Liver (tissue), 9 donors: ENCODE data around the gene PRTFDC1. TPM values are rescaled to one million over a fixed set of nuclear protein-coding genes. Genes with fewer than 3 reads are reported as not detected.
"Not testable (repeated sequence)": the region's sequence is repeated elsewhere in the genome, so short reads cannot be mapped to it uniquely, and the experiment has no call there.

Source experiments
- DNase-seq: peaks from one replicate; pipeline ENCODE4 v3.0.0-alpha.2; 2017; ENCODE audit warnings: low spot score
- H3K27ac ChIP-seq, 2 donors: one replicate each; pipeline ENCODE4 v1.7.0; 2013; ENCODE audit warnings: inconsistent platforms in 2 of 2, low read length in 2 of 2, control low read depth in 1 of 2, low read depth in 1 of 2, mild to moderate bottlenecking in 1 of 2
- H3K27me3 ChIP-seq, 4 donors: one replicate each; pipeline versions ENCODE4 v1.6.1 to v1.7.0; 2013; ENCODE audit warnings: low read length in 3 of 4, inconsistent platforms in 1 of 4, mild to moderate bottlenecking in 1 of 4, moderate library complexity in 1 of 4; ENCODE audit not compliant: control insufficient read depth in 4 of 4, insufficient read depth in 4 of 4
- H3K36me3 ChIP-seq, 4 donors: one replicate each; pipeline versions ENCODE4 v1.6.1 to v1.7.0; 2013; ENCODE audit warnings: low read length in 3 of 4, mild to moderate bottlenecking in 3 of 4, low read depth in 1 of 4, moderate library complexity in 1 of 4; ENCODE audit not compliant: control insufficient read depth in 4 of 4, insufficient read depth in 3 of 4
- H3K4me1 ChIP-seq, 4 donors: one replicate each; pipeline versions ENCODE4 v1.6.1 to v1.7.0; 2013; ENCODE audit warnings: low read length in 3 of 4, mild to moderate bottlenecking in 3 of 4, moderate library complexity in 1 of 4; ENCODE audit not compliant: control insufficient read depth in 4 of 4, insufficient read depth in 4 of 4
- H3K4me3 ChIP-seq, 3 donors: one replicate each; pipeline versions ENCODE4 v1.6.1 to v1.7.0; 2013; ENCODE audit warnings: low read length in 3 of 3, control low read depth in 1 of 3, low read depth in 1 of 3, mild to moderate bottlenecking in 1 of 3
- H3K9ac ChIP-seq, 2 donors: one replicate each; pipeline ENCODE4 v1.7.0; 2013; ENCODE audit warnings: low read length in 2 of 2, mild to moderate bottlenecking in 2 of 2, moderate library complexity in 2 of 2, control low read depth in 1 of 2, low read depth in 1 of 2
- H3K9me3 ChIP-seq, 4 donors: one replicate each; pipeline versions ENCODE4 v1.6.1 to v1.7.0; 2013; ENCODE audit warnings: low read length in 3 of 4; ENCODE audit not compliant: control insufficient read depth in 4 of 4
- CTCF ChIP-seq: fragments of 150-350 bp; IDR thresholded peaks from 2 replicates; pipeline ENCODE4 v1.5.1; 2017; ENCODE audit warnings: improper control_type of control experiment, low read depth, low read length; ENCODE audit not compliant: missing input control
- EGR1 ChIP-seq, 2 donors: IDR thresholded peaks; 2 replicates each; pipeline ENCODE4 v1.6.1; 2016 to 2018; ENCODE audit warnings: antibody characterized with exemption in 2 of 2, low read depth in 2 of 2
- FOXA1 ChIP-seq: IDR thresholded peaks from 2 replicates; pipeline ENCODE4 v1.6.1; 2016; ENCODE audit warnings: antibody characterized with exemption
- FOXA2 ChIP-seq: IDR thresholded peaks from 2 replicates; pipeline ENCODE4 v1.6.1; 2016; ENCODE audit warnings: antibody characterized with exemption
- GABPA ChIP-seq, 2 donors: IDR thresholded peaks in 1 of 2; conservative IDR thresholded peaks in 1 of 2; 2 replicates each; pipeline ENCODE4 v1.6.1; 2016; ENCODE audit warnings: antibody characterized with exemption in 2 of 2, mild to moderate bottlenecking in 1 of 2, moderate library complexity in 1 of 2
- HNF4A ChIP-seq, 2 donors: conservative IDR thresholded peaks; 2 replicates each; pipeline ENCODE4 v1.6.1; 2016; ENCODE audit warnings: antibody characterized with exemption in 2 of 2, mild to moderate bottlenecking in 2 of 2
- HNF4G ChIP-seq: IDR thresholded peaks from 2 replicates; pipeline ENCODE4 v1.6.1; 2016; ENCODE audit warnings: antibody characterized with exemption
- JUND ChIP-seq, 2 donors: IDR thresholded peaks; 2 replicates each; pipeline ENCODE4 v1.6.1; 2016; ENCODE audit warnings: antibody characterized with exemption in 2 of 2
- NR2F2 ChIP-seq: IDR thresholded peaks from 2 replicates; pipeline ENCODE4 v1.6.1; 2016; ENCODE audit warnings: antibody characterized with exemption
- RAD21 ChIP-seq, 2 donors: IDR thresholded peaks; 2 replicates each; pipeline ENCODE4 v1.6.1; 2016; ENCODE audit warnings: antibody characterized with exemption in 2 of 2, mild to moderate bottlenecking in 2 of 2
- REST ChIP-seq: IDR thresholded peaks from 2 replicates; pipeline ENCODE4 v1.6.1; 2016; ENCODE audit warnings: antibody characterized with exemption, mild to moderate bottlenecking
- RXRA ChIP-seq, 2 donors: IDR thresholded peaks; 2 replicates each; pipeline ENCODE4 v1.6.1; 2017 to 2018; ENCODE audit warnings: antibody characterized with exemption in 2 of 2, mild to moderate bottlenecking in 1 of 2
- SP1 ChIP-seq: IDR thresholded peaks from 2 replicates; pipeline ENCODE4 v1.6.1; 2018; ENCODE audit warnings: antibody characterized with exemption, mild to moderate bottlenecking
- TAF1 ChIP-seq: conservative IDR thresholded peaks from 2 replicates; pipeline ENCODE4 v1.6.1; 2016; ENCODE audit warnings: antibody characterized with exemption, mild to moderate bottlenecking
- YY1 ChIP-seq: IDR thresholded peaks from 2 replicates; pipeline ENCODE4 v1.6.1; 2016; ENCODE audit warnings: antibody characterized with exemption, mild to moderate bottlenecking
- ZBTB33 ChIP-seq: IDR thresholded peaks from 2 replicates; pipeline ENCODE4 v1.6.1; 2016; ENCODE audit warnings: antibody characterized with exemption
- WGBS: extraction: QIAGEN DNeasy Blood & Tissue Kit; methylation state at CpG from one replicate; pipeline ENCODE4 v1.1.7; 2013; 5-methylcytosine and 5-hydroxymethylcytosine counted together
- polyA plus RNA-seq, 2 donors: library from polyadenylated mRNA; stranded (reverse) in 1 of 2; unstranded in 1 of 2; fragments of 200-250 nt in 1 of 2; fragments of >200 nt in 1 of 2; fragmentation: Nextera tagmentation in 1 of 2; extraction: Ambion mirVana in 1 of 2; gene quantifications; one replicate each; pipeline versions ENCODE4 v1.2.1 to v1.2.3, GENCODE V29; 2013 to 2015
- total RNA-seq, 2 donors: library from RNA; depleted of rRNA; stranded (reverse); fragments of >200 nt; gene quantifications; one replicate each; pipeline ENCODE4 v1.2.3, GENCODE V29; 2014
- TF ChIP-seq, protein P1 (sequence below): IDR thresholded peaks from 2 replicates; pipeline ENCODE4 v1.6.1; 2016; ENCODE audit warnings: antibody characterized with exemption
- TF ChIP-seq, protein P2 (sequence below): IDR thresholded peaks from 2 replicates; pipeline ENCODE4 v1.6.1; 2016; ENCODE audit warnings: antibody characterized with exemption
- donor health status: healthy.
- donor health status: healthy.
- donor health status: healthy.
- donor health status: healthy.
- donor health status: healthy.

Gene PRTFDC1
- total and polyA plus RNA-seq, 4 donors, result 0.93 to 3.1 (median 1.9) TPM

GRCh38 chr10:24958091-24958720, 5.8 kb upstream of the PRTFDC1 start:
- TF ChIP-seq JUND (IDR thresholded peaks at IDR 0.05) (peak in 1 of 2 donors; percentile 77), REST (no peak), SP1 (no peak), RAD21 (IDR thresholded peaks at IDR 0.05) (no peak), TAF1 (no peak), RXRA (IDR thresholded peaks at IDR 0.05) (no peak), NR2F2 (no peak), CTCF (no peak), FOXA1 (no peak), YY1 (no peak), ZBTB33 (no peak), GABPA (IDR thresholded peaks at IDR 0.05 in 1 of 2, conservative IDR thresholded peaks at IDR 0.05 in 1 of 2) (no peak), EGR1 (IDR thresholded peaks at IDR 0.05; ENCODE audit: low read depth in 2 of 2) (no peak), HNF4A (conservative IDR thresholded peaks at IDR 0.05) (peak in 1 of 2 donors; percentile 27), FOXA2 (no peak), HNF4G (no peak)
- TF ChIP-seq, protein P1, sequence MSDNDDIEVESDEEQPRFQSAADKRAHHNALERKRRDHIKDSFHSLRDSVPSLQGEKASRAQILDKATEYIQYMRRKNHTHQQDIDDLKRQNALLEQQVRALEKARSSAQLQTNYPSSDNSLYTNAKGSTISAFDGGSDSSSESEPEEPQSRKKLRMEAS, result no peak
- TF ChIP-seq, protein P2, sequence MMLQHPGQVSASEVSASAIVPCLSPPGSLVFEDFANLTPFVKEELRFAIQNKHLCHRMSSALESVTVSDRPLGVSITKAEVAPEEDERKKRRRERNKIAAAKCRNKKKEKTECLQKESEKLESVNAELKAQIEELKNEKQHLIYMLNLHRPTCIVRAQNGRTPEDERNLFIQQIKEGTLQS, result peak; percentile 29
- no peaks in the 10 kb centered on the region for H3K36me3 ChIP-seq
- no peaks in the 10 kb centered on the region for H3K27me3 ChIP-seq
- no peak overlapping the region for H3K4me3 ChIP-seq
- WGBS, result 83% methylated on average over 4 of the region's 4 CpGs
- no peak overlapping the region for H3K9ac ChIP-seq
- H3K27ac ChIP-seq, result peak overlapping the region; percentile 38 to 48
- H3K9me3 ChIP-seq, result no peaks in the 10 kb centered on the region
- H3K4me1 ChIP-seq, result peaks cover 1 to 10% (median 6%) of the 10 kb centered on the region in 4 donors
- DNase-seq, result no peak

- H3K27me3 ChIP-seq, H3K27ac ChIP-seq, DNase-seq, H3K36me3 ChIP-seq, H3K9me3 ChIP-seq, H3K9ac ChIP-seq, H3K4me3 ChIP-seq: not testable (repeated sequence)
- WGBS, result 89% methylated on average over 6 of the region's 6 CpGs
- peaks cover 3 to 11% (median 5%) of the 10 kb centered on the region in 4 donors for H3K4me1 ChIP-seq
Observed at GRCh38 chr10:24957624-24958051, 5.2 kb upstream of the PRTFDC1 start.
